Immature natural killer cell (primary cell): ENCODE measurements around the gene TMCC1. TPM values are rescaled to one million over a fixed set of nuclear protein-coding genes. Genes with fewer than 3 reads are reported as not detected.
"Not testable (repeated sequence)": the region's sequence is repeated elsewhere in the genome, so short reads cannot be mapped to it uniquely, and the experiment has no call there.

Source experiments
- DNase-seq, 3 donors: peaks; one replicate each; pipeline ENCODE4 v3.0.0; 2022; ENCODE audit warnings: mixed read lengths in 1 of 3
- H3K27ac Mint-ChIP-seq, 6 donors: one replicate each; pipeline ENCODE4 v1.8.0; 2020; ENCODE audit warnings: mixed read lengths in 6 of 6, mild to moderate bottlenecking in 5 of 6, inconsistent platforms in 4 of 6, moderate library complexity in 3 of 6
- H3K27me3 Mint-ChIP-seq, 3 donors: one replicate each; pipeline ENCODE4 v1.8.0; 2020 to 2021; ENCODE audit warnings: low read depth in 3 of 3, mild to moderate bottlenecking in 3 of 3, mixed read lengths in 3 of 3, moderate library complexity in 3 of 3, inconsistent platforms in 1 of 3
- H3K36me3 Mint-ChIP-seq, 3 donors: one replicate each; pipeline ENCODE4 v1.8.0; 2020; ENCODE audit warnings: mixed read lengths in 3 of 3, inconsistent platforms in 2 of 3, mild to moderate bottlenecking in 2 of 3
- H3K4me1 Mint-ChIP-seq, 2 donors: one replicate each; pipeline ENCODE4 v1.8.0; 2020; ENCODE audit warnings: inconsistent platforms in 2 of 2, mild to moderate bottlenecking in 2 of 2, mixed read lengths in 2 of 2, moderate library complexity in 1 of 2
- H3K4me3 Mint-ChIP-seq, 5 donors: one replicate each; pipeline ENCODE4 v1.8.0; 2020; ENCODE audit warnings: mild to moderate bottlenecking in 5 of 5, mixed read lengths in 5 of 5, inconsistent platforms in 3 of 5, moderate library complexity in 3 of 5
- H3K9me3 Mint-ChIP-seq, 6 donors: one replicate each; pipeline ENCODE4 v1.8.0; 2020; ENCODE audit warnings: mild to moderate bottlenecking in 6 of 6, mixed read lengths in 6 of 6, inconsistent platforms in 4 of 6, moderate library complexity in 3 of 6
- polyA plus RNA-seq, 3 donors: library from polyadenylated mRNA; unstranded; fragments of 300-500 nt; fragmentation: Illumina TruSeq; gene quantifications; one replicate each; pipeline ENCODE4 v1.2.3, GENCODE V29; 2021

The TMCC1 gene
- polyA plus RNA-seq, 3 donors from 2014 or later = 1.7 to 5.6 (median 2.2) TPM

- no peaks in the 10 kb centered on the region for H3K27me3 Mint-ChIP-seq
- H3K4me1 Mint-ChIP-seq = peaks cover 0 to 3% of the 10 kb centered on the region in 2 donors
- DNase-seq = no peak
- H3K27ac Mint-ChIP-seq = no peak overlapping the region
- peaks cover 0 to 3% (median 0%) of the 10 kb centered on the region in 3 donors for H3K36me3 Mint-ChIP-seq
- H3K9me3 Mint-ChIP-seq = no peaks in the 10 kb centered on the region
- no peak overlapping the region for H3K4me3 Mint-ChIP-seq
These were observed 122.9 kb downstream of the TMCC1 start for GRCh38 chr3:129770604-129771003.

- Mint-ChIP-seq H3K4me3 (no peak overlapping the region), H3K4me1 (peaks cover 0 to 3% of the 10 kb centered on the region in 2 donors)
- DNase-seq = no peak
These were observed 123.9 kb downstream of the TMCC1 start for GRCh38 chr3:129769616-129770015.

DNA sequence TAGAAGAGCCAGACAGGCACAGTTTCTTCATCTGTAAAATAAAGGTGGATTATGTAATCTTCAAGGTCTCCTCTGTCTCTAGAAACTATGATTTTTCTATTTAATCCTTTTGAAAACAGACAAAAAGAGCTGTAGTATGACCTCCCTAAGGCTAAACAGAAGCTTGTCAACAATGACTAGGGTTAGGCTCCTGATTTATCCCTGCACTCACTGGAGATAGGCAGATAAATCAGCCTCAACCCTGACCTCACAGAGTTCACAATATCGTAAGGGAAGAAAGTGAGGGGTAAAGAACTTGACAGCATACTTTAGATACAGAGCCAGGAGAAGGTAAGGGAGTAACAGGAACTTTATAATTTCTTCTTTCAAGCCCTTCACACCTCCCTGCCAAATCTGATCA is 124.8 kb downstream of the TMCC1 start:
- no peaks in the 10 kb centered on the region for H3K27me3 Mint-ChIP-seq
- no peak for DNase-seq
- H3K4me1 Mint-ChIP-seq = peaks cover 3 to 4% of the 10 kb centered on the region in 2 donors
- peaks cover 0 to 3% (median 0%) of the 10 kb centered on the region in 3 donors for H3K36me3 Mint-ChIP-seq
- no peak overlapping the region for H3K27ac Mint-ChIP-seq
- H3K9me3 Mint-ChIP-seq = no peaks in the 10 kb centered on the region
- H3K4me3 Mint-ChIP-seq = no peak overlapping the region

More at GRCh38 chr3:129769616-129770015, 123.9 kb downstream of the TMCC1 start:
- H3K27me3 Mint-ChIP-seq = no peaks in the 10 kb centered on the region
- H3K36me3 Mint-ChIP-seq = peaks cover 0 to 3% (median 0%) of the 10 kb centered on the region in 3 donors
- no peaks in the 10 kb centered on the region for H3K9me3 Mint-ChIP-seq
- H3K27ac Mint-ChIP-seq = no peak overlapping the region

GRCh38 chr3:129766135-129766534 is 127.4 kb downstream of the TMCC1 start:
- Mint-ChIP-seq H3K27ac (no peak overlapping the region), H3K4me3 (no peak overlapping the region), H3K4me1 (peaks cover 3 to 4% of the 10 kb centered on the region in 2 donors), H3K9me3 (no peaks in the 10 kb centered on the region), H3K36me3 (peaks cover 0 to 3% (median 0%) of the 10 kb centered on the region in 3 donors), H3K27me3 (no peaks in the 10 kb centered on the region)
- DNase-seq = no peak

- Mint-ChIP-seq H3K27ac (peak overlapping the region in 1 of 6 donors; percentile 39), H3K36me3 (peaks cover 0 to 3% (median 0%) of the 10 kb centered on the region in 3 donors), H3K27me3 (no peaks in the 10 kb centered on the region), H3K9me3 (no peaks in the 10 kb centered on the region), H3K4me3 (no peak overlapping the region), H3K4me1 (peaks cover 4 to 5% of the 10 kb centered on the region in 2 donors)
- no peak for DNase-seq
These were observed 129.4 kb downstream of the TMCC1 start for GRCh38 chr3:129764090-129764489.

GRCh38 chr3:129758785-129759320 is 134.7 kb downstream of the TMCC1 start:
- H3K36me3 Mint-ChIP-seq = peaks cover 0 to 3% (median 0%) of the 10 kb centered on the region in 3 donors
- H3K4me1 Mint-ChIP-seq = peaks cover 8 to 12% of the 10 kb centered on the region in 2 donors
- no peak for DNase-seq
- peaks cover 0 to under 1% (median 0%) of the 10 kb centered on the region in 6 donors for H3K9me3 Mint-ChIP-seq
- H3K27ac Mint-ChIP-seq = peak overlapping the region in 2 of 6 donors; percentile 5 to 73
- no peaks in the 10 kb centered on the region for H3K27me3 Mint-ChIP-seq
- no peak overlapping the region for H3K4me3 Mint-ChIP-seq

DNA sequence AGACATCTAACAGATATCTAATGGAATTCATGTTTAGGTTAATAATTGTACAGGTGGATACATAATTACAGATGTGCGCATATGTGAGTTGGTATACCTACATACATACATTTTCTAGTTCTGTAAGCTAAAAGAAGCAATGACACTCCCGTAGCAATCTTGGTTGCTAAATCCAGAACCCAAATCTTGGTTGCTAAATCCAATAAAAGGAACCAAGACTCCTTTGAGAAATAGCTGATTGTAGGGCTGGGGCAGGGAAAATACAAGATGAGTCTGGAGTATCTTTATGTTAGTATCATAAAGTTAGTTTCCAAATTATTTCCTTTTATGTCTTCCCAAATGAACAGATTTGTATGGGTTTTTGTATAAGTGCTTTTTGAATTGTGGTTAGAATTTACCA is 135.2 kb downstream of the TMCC1 start:
- no peak for DNase-seq
- H3K4me3 Mint-ChIP-seq = no peak overlapping the region
- peaks cover 0 to 3% (median under 1%) of the 10 kb centered on the region in 3 donors for H3K36me3 Mint-ChIP-seq
- peaks cover 8 to 13% of the 10 kb centered on the region in 2 donors for H3K4me1 Mint-ChIP-seq
- H3K27me3 Mint-ChIP-seq = no peaks in the 10 kb centered on the region
- H3K27ac Mint-ChIP-seq = peak overlapping the region in 2 of 6 donors; percentile 2 to 10
- H3K9me3 Mint-ChIP-seq = peaks cover 0 to 1% (median 0%) of the 10 kb centered on the region in 6 donors

- H3K9me3 Mint-ChIP-seq = peaks cover 0 to 10% (median 3%) of the 10 kb centered on the region in 6 donors
- peak overlapping the region in 1 of 6 donors; percentile 2 for H3K27ac Mint-ChIP-seq
- DNase-seq = no peak
- H3K27me3 Mint-ChIP-seq = no peaks in the 10 kb centered on the region
- no peak overlapping the region for H3K4me3 Mint-ChIP-seq
- H3K4me1 Mint-ChIP-seq = peaks cover 8 to 13% of the 10 kb centered on the region in 2 donors
- peaks cover 0 to 11% (median 8%) of the 10 kb centered on the region in 3 donors for H3K36me3 Mint-ChIP-seq
These were observed 136.6 kb downstream of the TMCC1 start for GRCh38 chr3:129756871-129757270.

- H3K9me3 Mint-ChIP-seq, H3K27me3 Mint-ChIP-seq, H3K36me3 Mint-ChIP-seq, DNase-seq, H3K27ac Mint-ChIP-seq: not testable (repeated sequence)
- peaks cover 6 to 15% of the 10 kb centered on the region in 2 donors for H3K4me1 Mint-ChIP-seq
- peak overlapping the region in 1 of 5 donors; percentile 24 for H3K4me3 Mint-ChIP-seq
These were observed 142.4 kb downstream of the TMCC1 start for GRCh38 chr3:129751105-129751504.

- Mint-ChIP-seq H3K4me3 (no peak overlapping the region), H3K27ac (no peak overlapping the region), H3K36me3 (peaks cover 0 to 8% (median 8%) of the 10 kb centered on the region in 3 donors), H3K4me1 (peaks cover 6 to 19% of the 10 kb centered on the region in 2 donors), H3K9me3 (peaks cover 0 to 10% (median 3%) of the 10 kb centered on the region in 6 donors), H3K27me3 (no peaks in the 10 kb centered on the region)
- DNase-seq = no peak
These were observed 143.8 kb downstream of the TMCC1 start for GRCh38 chr3:129749692-129750091.

DNA sequence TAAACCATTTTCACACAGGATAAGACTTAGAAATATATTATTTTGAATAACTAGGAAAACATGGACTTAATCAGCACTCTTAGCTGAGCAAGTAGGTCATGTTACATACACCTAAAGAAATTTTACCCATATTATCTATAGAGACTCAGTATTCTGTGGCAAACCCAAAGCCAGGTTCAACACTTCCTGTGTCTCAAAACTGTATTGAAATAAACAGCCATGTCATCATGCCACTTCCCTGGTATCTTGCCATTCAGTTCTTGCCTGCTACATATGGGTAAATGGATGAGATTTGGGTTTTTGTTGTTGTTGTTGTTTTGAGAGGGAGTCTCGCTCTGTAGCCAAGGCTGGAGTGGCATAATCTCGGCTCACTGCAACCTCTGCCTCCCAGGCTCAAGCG is 145.5 kb downstream of the TMCC1 start:
- Mint-ChIP-seq H3K9me3 (peaks cover 0 to 6% (median 2%) of the 10 kb centered on the region in 6 donors), H3K27ac (peak overlapping the region in 2 of 6 donors; percentile 23 to 41)

DNA sequence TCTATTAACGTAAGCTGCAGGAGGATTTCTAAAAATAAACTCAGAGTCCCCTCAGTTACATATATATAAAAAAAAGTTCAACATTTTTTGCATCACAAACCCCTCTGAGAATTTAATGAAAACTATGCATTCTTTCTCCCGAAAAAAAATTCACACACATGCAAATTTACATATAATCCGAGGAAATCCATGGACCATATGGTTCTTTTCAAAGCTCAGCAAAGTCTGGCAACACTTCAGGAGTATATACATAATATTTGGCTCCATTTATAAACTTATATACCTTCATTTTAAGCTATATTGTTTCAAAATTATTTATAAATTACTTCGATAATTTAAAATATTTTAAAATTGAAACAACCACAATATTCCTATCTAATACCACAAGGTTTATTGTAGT is 146.4 kb downstream of the TMCC1 start:
- Mint-ChIP-seq H3K9me3 (no peaks in the 10 kb centered on the region), H3K27me3 (no peaks in the 10 kb centered on the region), H3K4me1 (peaks cover 12 to 26% of the 10 kb centered on the region in 2 donors), H3K36me3 (no peaks in the 10 kb centered on the region), H3K4me3 (no peak overlapping the region), H3K27ac (no peak overlapping the region)
- no peak for DNase-seq

More for the DNA sequence above, 145.5 kb downstream of the TMCC1 start:
- Mint-ChIP-seq H3K36me3 (peaks cover 0 to 5% (median 5%) of the 10 kb centered on the region in 3 donors), H3K4me1 (peaks cover 6 to 17% of the 10 kb centered on the region in 2 donors), H3K27me3 (no peaks in the 10 kb centered on the region), H3K4me3 (no peak overlapping the region)
- no peak for DNase-seq

DNA sequence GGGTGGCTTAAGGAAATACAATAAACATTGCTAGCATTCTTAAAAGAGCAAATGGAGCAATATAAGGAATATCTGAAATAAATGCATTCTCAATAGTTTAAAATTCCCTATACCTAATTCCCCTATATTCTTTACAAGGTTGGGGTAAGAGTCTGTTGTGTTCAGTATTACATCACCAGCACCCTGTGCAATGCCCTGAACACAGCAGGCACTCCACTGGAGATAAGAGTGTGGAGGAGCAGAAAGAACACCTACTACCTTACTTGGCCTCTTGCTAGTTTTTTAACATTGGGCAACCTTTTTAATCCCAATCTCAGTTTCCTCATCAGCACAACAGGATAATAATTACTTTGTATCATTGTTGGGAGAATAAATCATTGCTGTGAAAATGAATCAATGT is 146.9 kb downstream of the TMCC1 start:
- no peaks in the 10 kb centered on the region for H3K36me3 Mint-ChIP-seq
- no peak for DNase-seq
- peaks cover 17 to 31% of the 10 kb centered on the region in 2 donors for H3K4me1 Mint-ChIP-seq
- no peaks in the 10 kb centered on the region for H3K9me3 Mint-ChIP-seq
- H3K27me3 Mint-ChIP-seq = no peaks in the 10 kb centered on the region
- H3K4me3 Mint-ChIP-seq = no peak overlapping the region
- H3K27ac Mint-ChIP-seq = no peak overlapping the region

- Mint-ChIP-seq H3K27me3 (no peaks in the 10 kb centered on the region), H3K9me3 (no peaks in the 10 kb centered on the region), H3K4me1 (peaks cover 18 to 32% of the 10 kb centered on the region in 2 donors), H3K36me3 (no peaks in the 10 kb centered on the region), H3K27ac (no peak overlapping the region), H3K4me3 (no peak overlapping the region)
- no peak for DNase-seq
These were observed 148.3 kb downstream of the TMCC1 start for GRCh38 chr3:129745253-129745652.

DNA sequence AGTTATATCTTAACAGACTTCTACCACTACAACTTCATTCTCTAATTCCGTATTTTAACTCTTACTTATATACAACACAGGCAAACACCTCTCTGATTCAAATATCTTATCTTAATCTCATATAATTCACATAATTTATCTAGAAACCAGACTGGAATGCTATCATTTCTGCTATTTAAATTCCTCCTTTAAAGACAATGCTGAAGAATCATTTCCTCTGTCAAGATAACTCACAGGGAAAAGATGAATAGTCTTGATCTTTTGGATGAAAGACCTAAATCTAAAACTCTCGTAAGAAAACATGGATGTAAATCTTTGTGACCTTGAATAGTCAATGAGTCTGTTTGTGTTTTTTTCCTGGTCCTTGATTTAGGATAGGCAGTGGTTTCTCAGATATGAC is 151.7 kb downstream of the TMCC1 start:
- no peaks in the 10 kb centered on the region for H3K9me3 Mint-ChIP-seq
- H3K4me1 Mint-ChIP-seq = peaks cover 13 to 24% of the 10 kb centered on the region in 2 donors
- no peaks in the 10 kb centered on the region for H3K27me3 Mint-ChIP-seq
- no peak overlapping the region for H3K27ac Mint-ChIP-seq
- no peaks in the 10 kb centered on the region for H3K36me3 Mint-ChIP-seq
- H3K4me3 Mint-ChIP-seq = no peak overlapping the region
- no peak for DNase-seq
